Skeletal muscle satellite cell (primary cell): ENCODE measurements around the gene DNAL1.
"Not testable (repeated sequence)": the region's sequence is repeated elsewhere in the genome, so short reads cannot be mapped to it uniquely, and the experiment has no call there.

Experiments
- H3K27me3 ChIP-seq: 2 replicates; pipeline ENCODE4 v1.7.0; 2013; ENCODE audit warnings: low read length; ENCODE audit not compliant: control insufficient read depth, insufficient read depth
- H3K36me3 ChIP-seq: 2 replicates; pipeline ENCODE4 v1.7.0; 2013; ENCODE audit warnings: mild to moderate bottlenecking, control low read depth, low read length; ENCODE audit not compliant: insufficient read depth
- H3K4me1 ChIP-seq: 2 replicates; pipeline ENCODE4 v1.7.0; 2013; ENCODE audit warnings: low read length; ENCODE audit not compliant: control insufficient read depth, insufficient read depth
- H3K4me2 ChIP-seq: 2 replicates; pipeline ENCODE4 v1.7.0; 2013; ENCODE audit warnings: mild to moderate bottlenecking, low read length
- H3K4me3 ChIP-seq: 2 replicates; pipeline ENCODE4 v1.7.0; 2013; ENCODE audit warnings: low read length
- H3K9ac ChIP-seq: 2 replicates; pipeline ENCODE4 v1.7.0; 2013; ENCODE audit warnings: mild to moderate bottlenecking, low read depth, low read length, moderate library complexity
- H3K9me3 ChIP-seq: replicated peaks from 2 replicates; pipeline ENCODE4 v1.7.0; 2013; ENCODE audit warnings: mild to moderate bottlenecking, control low read depth, low read length

The DNAL1 gene

DNA sequence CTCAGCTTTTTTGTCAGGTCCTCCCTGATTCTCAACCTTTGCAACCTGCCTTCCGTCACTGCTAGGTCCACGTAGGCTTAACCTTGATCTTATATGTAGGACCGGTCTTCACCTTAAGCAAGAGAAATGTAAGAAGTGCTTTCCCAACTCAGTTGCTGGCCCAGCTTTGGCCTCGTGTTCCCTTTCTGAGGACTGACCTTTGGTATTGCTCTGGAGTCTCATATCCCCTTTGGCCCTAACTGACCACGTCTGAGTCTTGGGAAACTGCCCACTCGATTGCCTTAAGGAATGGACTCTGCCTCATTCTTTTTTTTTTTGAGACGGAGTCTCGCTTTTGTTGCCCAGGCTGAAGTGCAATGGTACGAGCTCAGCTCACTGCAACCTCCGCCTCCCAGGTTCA lies 24.5 kb upstream of the DNAL1 start:
- no peaks in the 10 kb centered on the region for H3K36me3 ChIP-seq
- no peaks in the 10 kb centered on the region for H3K4me1 ChIP-seq
- H3K9me3 ChIP-seq, result no peaks in the 10 kb centered on the region
- H3K4me2 ChIP-seq, result no peak overlapping the region
- H3K27me3 ChIP-seq, result peaks cover 7% of the 10 kb centered on the region
- H3K4me3 ChIP-seq, result no peak overlapping the region
- no peak overlapping the region for H3K9ac ChIP-seq

DNA sequence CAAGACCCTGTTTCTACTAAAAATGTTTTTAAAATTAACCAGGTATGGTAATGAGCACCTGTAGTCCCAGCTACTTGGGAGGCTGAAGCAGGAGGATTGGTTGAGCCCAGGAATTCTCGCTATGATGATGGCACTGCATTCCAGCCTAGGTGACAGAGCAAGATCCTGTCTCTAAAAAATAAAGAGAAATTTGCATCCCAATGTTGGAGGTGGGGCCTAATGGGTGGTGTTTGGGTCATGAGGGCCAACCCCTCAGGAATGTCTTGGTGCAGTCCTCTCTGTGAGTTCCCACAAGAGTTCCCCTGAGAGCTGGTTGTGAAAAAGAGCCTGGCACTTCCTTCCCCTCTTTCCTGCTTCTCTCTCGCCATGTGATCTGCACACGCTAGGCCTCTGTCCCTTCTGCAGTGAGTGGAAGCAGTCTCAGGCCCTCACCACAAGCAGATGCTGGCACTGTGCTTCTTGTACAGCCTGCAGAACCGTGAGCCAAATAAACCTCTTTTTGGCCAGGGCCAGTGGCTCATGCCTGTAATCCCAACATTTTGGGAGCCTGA lies 21.2 kb upstream of the DNAL1 start:
- Histone ChIP-seq H3K4me1 (no peaks in the 10 kb centered on the region), H3K36me3 (no peaks in the 10 kb centered on the region), H3K4me3 (no peak overlapping the region), H3K9ac (no peak overlapping the region), H3K4me2 (no peak overlapping the region), H3K9me3 (no peaks in the 10 kb centered on the region), H3K27me3 (peaks cover 7% of the 10 kb centered on the region)

- Histone ChIP-seq H3K4me1 (no peaks in the 10 kb centered on the region), H3K9ac (no peak overlapping the region), H3K9me3 (no peaks in the 10 kb centered on the region), H3K4me3 (no peak overlapping the region), H3K27me3 (peaks cover 3% of the 10 kb centered on the region), H3K4me2 (no peak overlapping the region), H3K36me3 (no peaks in the 10 kb centered on the region)
These were observed 19.1 kb upstream of the DNAL1 start for GRCh38 chr14:73625706-73626105.

DNA sequence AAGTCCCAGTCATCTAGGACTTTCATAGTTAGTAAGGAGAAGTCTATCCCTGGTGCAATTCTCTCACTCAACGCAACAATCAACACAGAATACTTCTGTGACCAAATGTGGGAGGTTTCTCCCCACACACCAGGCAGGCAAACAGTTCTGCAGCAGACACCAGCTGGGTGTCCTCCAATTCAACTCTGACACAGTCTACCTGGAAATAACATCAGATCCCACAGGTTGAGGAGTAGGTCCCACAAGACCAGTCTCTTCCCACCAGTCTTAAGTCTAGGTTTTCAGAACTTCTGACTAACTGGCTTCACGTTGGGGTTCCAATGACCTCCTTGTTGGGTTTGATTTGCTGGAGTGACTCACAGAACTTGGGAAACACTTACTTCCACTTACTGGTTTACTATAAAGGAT lies 17.6 kb upstream of the DNAL1 start:
- Histone ChIP-seq H3K4me2 (no peak overlapping the region), H3K4me1 (no peaks in the 10 kb centered on the region), H3K9me3 (no peaks in the 10 kb centered on the region), H3K36me3 (no peaks in the 10 kb centered on the region), H3K9ac (no peak overlapping the region), H3K27me3 (no peaks in the 10 kb centered on the region), H3K4me3 (no peak overlapping the region)

- no peak overlapping the region for H3K4me2 ChIP-seq
- no peak overlapping the region for H3K4me3 ChIP-seq
- H3K4me1 ChIP-seq, result peaks cover 10% of the 10 kb centered on the region
- no peak overlapping the region for H3K9ac ChIP-seq
- H3K36me3 ChIP-seq, result no peaks in the 10 kb centered on the region
- no peaks in the 10 kb centered on the region for H3K27me3 ChIP-seq
- H3K9me3 ChIP-seq, result no peaks in the 10 kb centered on the region
These were observed 14.6 kb upstream of the DNAL1 start for GRCh38 chr14:73630009-73630780.

DNA sequence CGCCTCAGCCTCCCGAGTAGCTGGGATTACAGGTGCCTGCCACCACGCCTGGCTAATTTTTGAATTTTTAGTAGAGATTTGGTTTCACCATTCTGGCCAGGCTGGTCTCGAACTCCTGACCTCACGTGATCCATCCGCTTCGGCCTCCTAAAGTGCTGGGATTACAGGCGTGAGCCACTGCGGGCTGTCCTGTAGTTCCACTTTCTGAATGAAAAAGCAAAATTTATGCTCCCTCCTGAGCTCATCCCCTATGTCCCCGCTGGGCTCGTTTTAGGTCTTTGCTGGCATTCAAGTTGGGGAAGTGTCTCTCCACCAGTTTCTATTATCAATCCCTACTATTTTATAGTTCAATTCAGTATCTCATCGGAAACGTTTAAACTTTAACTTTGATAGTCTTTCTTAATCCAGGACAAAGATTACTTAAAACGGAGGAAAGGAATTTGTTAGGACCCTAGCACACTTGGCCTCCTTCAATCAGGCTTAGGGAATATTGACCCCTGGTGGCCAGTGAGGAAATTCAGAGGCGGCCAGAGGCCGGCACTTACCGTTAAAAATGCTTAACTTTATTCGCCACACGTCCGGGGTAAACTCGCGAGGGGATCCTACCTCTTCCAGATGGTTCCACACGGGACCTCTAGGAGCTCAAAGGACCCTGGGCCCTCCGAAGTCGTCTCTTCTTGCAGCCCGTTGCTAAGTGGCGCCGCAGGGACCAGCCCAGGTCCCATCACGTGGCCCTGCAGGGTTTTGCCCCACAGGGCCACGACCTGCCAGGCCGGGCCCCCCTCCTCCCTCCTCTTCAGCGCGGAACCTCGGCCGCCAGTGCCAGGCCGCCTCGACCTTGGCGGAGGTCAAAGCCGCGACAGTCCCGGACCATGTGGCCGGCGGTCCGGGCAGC lies 11.4 kb upstream of the DNAL1 start:
- Histone ChIP-seq H3K4me3 (peak overlapping the region; percentile 75), H3K4me1 (peaks cover 10% of the 10 kb centered on the region), H3K4me2 (peak overlapping the region; percentile 96), H3K36me3 (no peaks in the 10 kb centered on the region), H3K9me3 (no peaks in the 10 kb centered on the region), H3K27me3 (no peaks in the 10 kb centered on the region), H3K9ac (peak overlapping the region; percentile 70)

DNA sequence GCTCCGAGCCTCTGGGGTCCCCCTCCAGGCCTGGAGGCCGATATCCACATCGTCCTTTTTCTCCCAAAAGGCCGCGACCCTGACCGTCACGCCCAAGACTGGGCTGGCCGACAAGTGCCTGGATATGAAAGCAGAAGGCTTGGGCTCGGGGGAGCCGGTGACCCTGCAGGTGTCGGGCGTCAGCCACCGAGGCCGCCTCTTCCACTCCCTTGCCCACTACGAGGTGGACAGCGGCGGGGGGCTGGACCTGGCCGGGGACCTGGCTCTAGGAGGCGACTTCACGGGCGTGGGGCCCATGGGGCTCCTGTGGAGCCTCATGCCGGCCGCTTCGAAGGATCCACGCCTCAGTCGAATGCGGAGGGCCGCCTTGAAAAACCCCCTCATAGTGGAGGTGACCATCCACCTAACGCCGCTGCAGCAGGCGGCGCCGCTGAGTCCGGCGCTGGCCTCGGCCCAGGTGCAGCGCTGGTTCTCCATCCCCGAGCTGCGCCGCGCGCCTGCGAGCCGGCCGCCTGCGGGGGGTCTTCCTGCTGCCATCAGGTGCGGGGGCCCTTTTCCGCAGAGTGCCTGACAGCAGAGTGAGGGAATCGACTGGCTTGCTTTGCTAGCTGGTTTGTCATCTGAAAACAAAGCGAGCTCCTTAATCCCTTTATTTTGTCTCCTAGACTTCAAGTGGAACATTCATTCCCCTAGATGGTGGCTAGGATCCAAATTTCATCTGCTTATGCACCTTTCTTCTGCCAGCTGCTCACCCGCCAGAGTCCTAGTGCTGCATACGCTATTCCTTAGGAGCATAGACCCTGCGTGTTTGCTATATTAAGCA lies 10.6 kb upstream of the DNAL1 start:
- Histone ChIP-seq H3K27me3 (no peaks in the 10 kb centered on the region), H3K36me3 (no peaks in the 10 kb centered on the region), H3K4me1 (peaks cover 15% of the 10 kb centered on the region), H3K9ac (peak overlapping the region; percentile 70), H3K9me3 (no peaks in the 10 kb centered on the region), H3K4me3 (peak overlapping the region; percentile 75), H3K4me2 (peak overlapping the region; percentile 96)

DNA sequence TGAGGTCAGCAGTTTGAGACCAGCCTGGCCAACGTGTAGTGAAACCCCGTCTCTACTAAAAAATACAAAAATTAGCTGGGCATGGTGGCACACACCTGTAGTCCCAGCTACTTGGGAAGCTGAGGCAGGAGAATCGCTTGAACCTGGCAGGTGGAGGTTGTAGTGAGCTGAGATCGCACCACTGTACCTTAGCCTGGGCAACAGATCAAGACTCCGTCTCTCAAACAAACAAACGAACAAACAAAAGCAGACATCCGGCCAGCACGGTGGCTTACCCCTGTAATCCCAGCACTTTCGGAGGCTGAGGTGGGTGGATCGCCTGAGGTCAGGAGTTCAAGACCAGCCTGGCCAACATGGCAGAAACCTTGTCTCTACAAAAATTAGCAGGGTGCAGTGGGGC lies 8.4 kb upstream of the DNAL1 start:
- peaks cover 24% of the 10 kb centered on the region for H3K4me1 ChIP-seq
- not testable (repeated sequence) for H3K4me2 ChIP-seq, H3K9me3 ChIP-seq, H3K9ac ChIP-seq, H3K27me3 ChIP-seq, H3K36me3 ChIP-seq, H3K4me3 ChIP-seq

DNA sequence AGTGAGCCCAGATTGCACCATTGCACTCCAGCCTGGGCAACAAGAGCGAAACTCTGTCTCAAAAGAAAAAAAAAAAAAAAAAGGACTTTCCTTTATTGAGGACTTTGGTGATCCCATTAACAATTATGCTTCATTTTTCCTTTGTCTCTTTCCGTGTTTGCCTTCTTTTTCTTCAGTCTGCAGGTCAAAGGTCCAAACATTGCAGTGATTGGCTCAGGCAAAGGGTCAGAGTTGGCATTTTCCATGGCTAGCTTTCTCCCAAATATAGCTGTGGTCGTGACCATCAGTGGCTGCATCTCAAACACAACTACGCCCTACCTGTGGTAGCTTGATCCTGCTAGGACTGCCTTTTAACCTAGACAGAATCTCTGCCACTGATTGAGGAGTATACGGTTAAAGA lies 7.0 kb upstream of the DNAL1 start:
- Histone ChIP-seq H3K4me1 (peaks cover 24% of the 10 kb centered on the region), H3K9ac (no peak overlapping the region), H3K9me3 (no peaks in the 10 kb centered on the region), H3K4me3 (no peak overlapping the region), H3K4me2 (no peak overlapping the region), H3K36me3 (no peaks in the 10 kb centered on the region), H3K27me3 (no peaks in the 10 kb centered on the region)

DNA sequence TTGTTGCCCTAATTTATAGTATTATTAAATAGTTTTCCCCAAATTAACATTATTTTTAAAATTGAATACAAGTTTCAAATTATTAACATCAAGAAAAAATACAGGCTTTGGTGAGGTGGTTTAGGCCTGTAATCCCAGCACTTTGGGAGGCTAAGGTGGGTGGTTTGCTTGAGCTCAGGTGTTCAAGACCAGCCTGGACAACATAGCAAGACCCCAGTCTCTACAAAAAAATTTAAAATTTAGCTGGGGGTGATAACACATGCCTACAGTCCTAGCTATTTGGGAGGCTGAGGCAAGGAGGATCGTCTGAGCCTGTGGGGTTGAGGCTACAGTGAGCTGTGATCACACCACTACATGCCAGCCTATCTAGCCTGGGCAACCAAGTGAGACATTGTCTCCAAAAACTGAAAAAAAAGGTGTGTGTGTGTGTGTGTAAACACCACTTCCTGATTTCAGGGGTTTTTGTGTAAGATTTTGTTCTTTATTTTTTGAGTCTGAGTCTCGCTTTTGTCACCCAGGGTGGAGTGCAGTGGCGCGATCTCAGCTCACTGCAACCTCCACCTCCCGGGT lies 3.9 kb upstream of the DNAL1 start:
- no peak overlapping the region for H3K9ac ChIP-seq
- no peaks in the 10 kb centered on the region for H3K36me3 ChIP-seq
- H3K4me1 ChIP-seq, result peaks cover 24% of the 10 kb centered on the region
- H3K9me3 ChIP-seq, result no peaks in the 10 kb centered on the region
- no peak overlapping the region for H3K4me2 ChIP-seq
- H3K4me3 ChIP-seq, result no peak overlapping the region
- H3K27me3 ChIP-seq, result no peaks in the 10 kb centered on the region

DNA sequence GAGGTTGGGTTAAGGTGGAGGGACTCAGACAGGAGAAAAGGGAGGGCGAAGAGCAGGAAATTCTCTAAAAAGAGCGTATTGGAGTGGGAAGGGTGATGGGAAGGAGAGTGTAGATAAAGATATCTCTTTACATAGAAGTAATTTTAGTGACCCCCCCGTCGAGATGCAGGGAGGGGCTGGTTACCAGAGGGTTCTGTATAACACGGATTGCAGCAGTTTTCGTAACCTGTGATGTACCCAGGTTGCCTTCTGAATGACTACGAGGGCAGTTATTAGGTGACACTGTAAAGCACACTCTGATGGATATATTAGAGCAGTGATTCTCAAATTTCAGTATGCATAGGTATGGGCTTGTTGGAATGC lies 443 bp downstream of the DNAL1 start:
- peak overlapping the region; percentile 77 for H3K4me2 ChIP-seq
- H3K4me3 ChIP-seq, result peak overlapping the region; percentile 90
- H3K36me3 ChIP-seq, result no peaks in the 10 kb centered on the region
- peaks cover 14% of the 10 kb centered on the region for H3K4me1 ChIP-seq
- no peaks in the 10 kb centered on the region for H3K9me3 ChIP-seq
- no peaks in the 10 kb centered on the region for H3K27me3 ChIP-seq
- H3K9ac ChIP-seq, result peak overlapping the region; percentile 91
